Keratinocyte (primary cell): Measurements from ENCODE around the gene CYP4F22.

ENCODE experiments used
- EZH2 ChIP-seq: IDR thresholded peaks from one replicate; pipeline ENCODE4 v1.6.1; 2012; ENCODE audit warnings: inconsistent platforms, mild to moderate bottlenecking, low read length, moderate library complexity
- TF ChIP-seq, protein P1 (sequence below), 3 experiments: IDR thresholded peaks in 1 of 3; conservative IDR thresholded peaks in 1 of 3; optimal IDR thresholded peaks in 1 of 3; 2 replicates in 2 of 3; 3 replicates in 1 of 3; pipeline versions ENCODE3 to v1.5.1; 2011; ENCODE audit warnings: low read length in 3 of 3, mild to moderate bottlenecking in 3 of 3, moderate library complexity in 2 of 3, control low read depth in 1 of 3, inconsistent platforms in 1 of 3; ENCODE audit not compliant: insufficient read depth in 2 of 3; ENCODE audit errors: extremely low read depth in 1 of 3

DNA sequence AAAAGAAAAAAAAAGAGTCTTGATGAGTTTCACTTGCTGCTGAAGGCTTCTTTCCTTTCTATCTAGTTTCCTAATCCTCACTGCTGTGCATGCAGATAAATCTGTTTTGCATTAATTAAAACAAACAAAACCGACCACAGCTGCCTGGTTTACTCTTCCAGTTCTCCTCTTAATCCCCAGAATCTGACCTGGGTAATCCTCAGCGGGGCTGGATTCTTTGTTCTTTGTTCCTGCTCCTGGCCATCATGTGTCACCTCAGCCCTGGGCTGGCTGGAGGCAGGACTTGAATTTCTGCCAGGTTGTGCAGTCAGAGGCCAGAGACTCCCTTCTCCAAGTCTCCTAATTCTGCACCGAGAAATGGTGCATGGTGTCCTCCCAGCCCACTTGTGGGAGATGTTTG lies 54.5 kb downstream of the CYP4F22 start:
- TF ChIP-seq, protein P1, sequence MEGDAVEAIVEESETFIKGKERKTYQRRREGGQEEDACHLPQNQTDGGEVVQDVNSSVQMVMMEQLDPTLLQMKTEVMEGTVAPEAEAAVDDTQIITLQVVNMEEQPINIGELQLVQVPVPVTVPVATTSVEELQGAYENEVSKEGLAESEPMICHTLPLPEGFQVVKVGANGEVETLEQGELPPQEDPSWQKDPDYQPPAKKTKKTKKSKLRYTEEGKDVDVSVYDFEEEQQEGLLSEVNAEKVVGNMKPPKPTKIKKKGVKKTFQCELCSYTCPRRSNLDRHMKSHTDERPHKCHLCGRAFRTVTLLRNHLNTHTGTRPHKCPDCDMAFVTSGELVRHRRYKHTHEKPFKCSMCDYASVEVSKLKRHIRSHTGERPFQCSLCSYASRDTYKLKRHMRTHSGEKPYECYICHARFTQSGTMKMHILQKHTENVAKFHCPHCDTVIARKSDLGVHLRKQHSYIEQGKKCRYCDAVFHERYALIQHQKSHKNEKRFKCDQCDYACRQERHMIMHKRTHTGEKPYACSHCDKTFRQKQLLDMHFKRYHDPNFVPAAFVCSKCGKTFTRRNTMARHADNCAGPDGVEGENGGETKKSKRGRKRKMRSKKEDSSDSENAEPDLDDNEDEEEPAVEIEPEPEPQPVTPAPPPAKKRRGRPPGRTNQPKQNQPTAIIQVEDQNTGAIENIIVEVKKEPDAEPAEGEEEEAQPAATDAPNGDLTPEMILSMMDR (optimal IDR thresholded peaks at IDR 0.05 in 1 of 3, IDR thresholded peaks at IDR 0.05 in 1 of 3, conservative IDR thresholded peaks at IDR 0.05 in 1 of 3; ENCODE audit: extremely low read depth in 1 of 3, insufficient read depth in 2 of 3, low read length in 3 of 3): no peak
- no peak for TF ChIP-seq EZH2
